ENCODE results near the gene ZNF106.

The ZNF106 gene

GRCh38 chr15:42405863-42406482, 85.0 kb downstream of the ZNF106 start:
- DNase-seq (ENCODE audit: low read depth in 2 of 2), result no peak

- DNase-seq (ENCODE audit: low read depth in 2 of 2), result no peak
Measured at GRCh38 chr15:42404461-42405235, 86.3 kb downstream of the ZNF106 start.

GRCh38 chr15:42403389-42403788, 87.6 kb downstream of the ZNF106 start:
- DNase-seq (ENCODE audit: low read depth in 2 of 2), result no peak

- no peak for DNase-seq (ENCODE audit: low read depth in 2 of 2)
Measured at GRCh38 chr15:42402455-42403205, 88.3 kb downstream of the ZNF106 start.

GRCh38 chr15:42401544-42402454, 89.1 kb downstream of the ZNF106 start:
- no peak for DNase-seq (ENCODE audit: low read depth in 2 of 2)

GRCh38 chr15:42395838-42396237, 95.1 kb downstream of the ZNF106 start:
- no peak for DNase-seq (ENCODE audit: low read depth in 2 of 2)

GRCh38 chr15:42394106-42394505, 96.8 kb downstream of the ZNF106 start:
- no peak for DNase-seq (ENCODE audit: low read depth in 2 of 2)

GRCh38 chr15:42392309-42393024, 98.5 kb downstream of the ZNF106 start:
- no peak for DNase-seq (ENCODE audit: low read depth in 2 of 2)

GRCh38 chr15:42387603-42388002, 103.3 kb downstream of the ZNF106 start:
- DNase-seq (ENCODE audit: low read depth in 2 of 2), result no peak

GRCh38 chr15:42385980-42386700, 104.8 kb downstream of the ZNF106 start:
- no peak for DNase-seq (ENCODE audit: low read depth in 2 of 2)

GRCh38 chr15:42385206-42385979, 105.5 kb downstream of the ZNF106 start:
- peak in 1 of 2 donors; percentile 16 for DNase-seq (ENCODE audit: low read depth in 2 of 2)

- DNase-seq (ENCODE audit: low read depth in 2 of 2), result no peak
Measured at GRCh38 chr15:42384597-42384996, 106.3 kb downstream of the ZNF106 start.

GRCh38 chr15:42378011-42378410, 112.9 kb downstream of the ZNF106 start:
- no peak for DNase-seq (ENCODE audit: low read depth in 2 of 2)

GRCh38 chr15:42375941-42376340, 115.0 kb downstream of the ZNF106 start:
- DNase-seq (ENCODE audit: low read depth in 2 of 2), result no peak

- no peak for DNase-seq (ENCODE audit: low read depth in 2 of 2)
Measured at GRCh38 chr15:42375252-42375651, 115.7 kb downstream of the ZNF106 start.

- DNase-seq (ENCODE audit: low read depth in 2 of 2), result no peak
Measured at GRCh38 chr15:42374810-42375209, 116.1 kb downstream of the ZNF106 start.

- no peak for DNase-seq (ENCODE audit: low read depth in 2 of 2)
Measured at GRCh38 chr15:42373936-42374335, 117.0 kb downstream of the ZNF106 start.

GRCh38 chr15:42373274-42373673, 117.7 kb downstream of the ZNF106 start:
- DNase-seq (ENCODE audit: low read depth in 2 of 2), result no peak

GRCh38 chr15:42371096-42371495, 119.8 kb downstream of the ZNF106 start:
- no peak for DNase-seq (ENCODE audit: low read depth in 2 of 2)

GRCh38 chr15:42368096-42368495, 122.8 kb downstream of the ZNF106 start:
- no peak for DNase-seq (ENCODE audit: low read depth in 2 of 2)

Measured in stimulated activated CD4-positive, alpha-beta T cell treated with anti-CD3 and anti-CD28 coated beads, Interleukin-15, amount 100 ng/mL, for 48 hours (primary cell).